Measurements from ENCODE around the gene ITGA7.

DNA sequence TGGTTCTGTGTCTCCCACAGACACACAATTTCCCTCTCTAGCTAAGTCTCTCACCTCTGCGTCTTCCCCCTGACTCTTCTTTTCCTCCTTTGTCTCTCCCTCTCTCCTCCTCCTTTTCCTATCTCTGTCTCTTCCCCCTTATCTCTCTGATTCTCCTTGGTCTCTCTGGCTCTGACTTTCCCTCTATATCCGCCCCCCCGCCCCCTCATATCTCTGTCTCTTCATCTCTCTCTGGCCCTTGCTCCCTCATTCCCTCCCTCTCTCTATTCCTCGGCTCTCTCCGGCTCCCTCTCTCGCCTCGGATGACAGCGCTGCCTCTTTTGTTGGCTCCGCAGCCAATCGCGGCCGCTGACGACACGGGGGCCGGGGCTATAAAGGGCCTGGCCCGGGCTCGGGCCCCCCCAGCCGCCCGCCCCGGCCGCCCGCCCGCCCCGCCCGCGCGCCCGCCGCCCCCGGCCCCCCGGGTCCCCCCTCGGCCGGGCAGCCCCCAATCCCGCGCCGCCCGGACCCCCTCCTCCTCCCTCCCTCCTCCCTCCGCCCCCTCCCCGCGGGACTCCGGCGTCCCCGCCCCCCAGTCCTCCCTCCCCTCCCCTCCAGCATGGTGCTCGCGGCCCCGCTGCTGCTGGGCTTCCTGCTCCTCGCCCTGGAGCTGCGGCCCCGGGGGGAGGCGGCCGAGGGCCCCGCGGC lies 35.2 kb upstream of the ITGA7 start, which contains the start of gene GDF11:
- peak in 1 of 2 donors; percentile 82 for TF ChIP-seq EP300 (IDR thresholded peaks at IDR 0.05)
- TF ChIP-seq, protein P1, sequence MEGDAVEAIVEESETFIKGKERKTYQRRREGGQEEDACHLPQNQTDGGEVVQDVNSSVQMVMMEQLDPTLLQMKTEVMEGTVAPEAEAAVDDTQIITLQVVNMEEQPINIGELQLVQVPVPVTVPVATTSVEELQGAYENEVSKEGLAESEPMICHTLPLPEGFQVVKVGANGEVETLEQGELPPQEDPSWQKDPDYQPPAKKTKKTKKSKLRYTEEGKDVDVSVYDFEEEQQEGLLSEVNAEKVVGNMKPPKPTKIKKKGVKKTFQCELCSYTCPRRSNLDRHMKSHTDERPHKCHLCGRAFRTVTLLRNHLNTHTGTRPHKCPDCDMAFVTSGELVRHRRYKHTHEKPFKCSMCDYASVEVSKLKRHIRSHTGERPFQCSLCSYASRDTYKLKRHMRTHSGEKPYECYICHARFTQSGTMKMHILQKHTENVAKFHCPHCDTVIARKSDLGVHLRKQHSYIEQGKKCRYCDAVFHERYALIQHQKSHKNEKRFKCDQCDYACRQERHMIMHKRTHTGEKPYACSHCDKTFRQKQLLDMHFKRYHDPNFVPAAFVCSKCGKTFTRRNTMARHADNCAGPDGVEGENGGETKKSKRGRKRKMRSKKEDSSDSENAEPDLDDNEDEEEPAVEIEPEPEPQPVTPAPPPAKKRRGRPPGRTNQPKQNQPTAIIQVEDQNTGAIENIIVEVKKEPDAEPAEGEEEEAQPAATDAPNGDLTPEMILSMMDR (IDR thresholded peaks at IDR 0.05): no peak
- TF ChIP-seq POLR2A (IDR thresholded peaks at IDR 0.05): peak; percentile 43 to 79

Data from tibial nerve (tissue), 4 donors.